Medulla oblongata (tissue), 1 donor: ENCODE measurements around the gene LZTS3.
"Not testable (repeated sequence)": the region's sequence is repeated elsewhere in the genome, so short reads cannot be mapped to it uniquely, and the experiment has no call there.

Experiments used
- DNase-seq: peaks from one replicate; pipeline ENCODE4 v3.0.0-alpha.2; 2015; ENCODE audit errors: extremely low spot score

LZTS3 gene

GRCh38 chr20:3135507-3136070 lies 37.8 kb downstream of the LZTS3 start:
- no peak for DNase-seq

GRCh38 chr20:3134151-3134550 lies 39.2 kb downstream of the LZTS3 start:
- no peak for DNase-seq

GRCh38 chr20:3133155-3133554 lies 40.2 kb downstream of the LZTS3 start:
- no peak for DNase-seq

- no peak for DNase-seq
These were observed 43.2 kb downstream of the LZTS3 start for GRCh38 chr20:3130051-3130600.

- DNase-seq = no peak
These were observed 44.3 kb downstream of the LZTS3 start for GRCh38 chr20:3129094-3129493.

GRCh38 chr20:3128275-3128984 lies 44.9 kb downstream of the LZTS3 start:
- no peak for DNase-seq

GRCh38 chr20:3126527-3126859 lies 46.9 kb downstream of the LZTS3 start:
- no peak for DNase-seq

- not testable (repeated sequence) for DNase-seq
These were observed 47.4 kb downstream of the LZTS3 start for GRCh38 chr20:3125776-3126526.

- DNase-seq = not testable (repeated sequence)
These were observed 48.4 kb downstream of the LZTS3 start for GRCh38 chr20:3124773-3125560.

- DNase-seq = not testable (repeated sequence)
These were observed 49.2 kb downstream of the LZTS3 start for GRCh38 chr20:3124163-3124562.

GRCh38 chr20:3123542-3123941 lies 49.8 kb downstream of the LZTS3 start:
- DNase-seq = no peak

- no peak for DNase-seq
These were observed 51.3 kb downstream of the LZTS3 start for GRCh38 chr20:3121955-3122610.

GRCh38 chr20:3121271-3121911 lies 52.0 kb downstream of the LZTS3 start:
- DNase-seq = no peak

GRCh38 chr20:3119044-3119443 lies 54.3 kb downstream of the LZTS3 start:
- DNase-seq = no peak

- peak; percentile 83 for DNase-seq
These were observed 55.4 kb downstream of the LZTS3 start for GRCh38 chr20:3117839-3118379.

- no peak for DNase-seq
These were observed 57.0 kb downstream of the LZTS3 start for GRCh38 chr20:3116341-3116740.

GRCh38 chr20:3115190-3116107 lies 57.9 kb downstream of the LZTS3 start:
- DNase-seq = peak; percentile 57
